ENCODE measurements around the gene HSPBP1. TPM values are rescaled to one million over a fixed set of nuclear protein-coding genes. Genes with fewer than 3 reads are reported as not detected.

Gene HSPBP1
- total RNA-seq, 4 donors from 2014 or later: 18.5 to 41.7 (median 36.7) TPM

DNA sequence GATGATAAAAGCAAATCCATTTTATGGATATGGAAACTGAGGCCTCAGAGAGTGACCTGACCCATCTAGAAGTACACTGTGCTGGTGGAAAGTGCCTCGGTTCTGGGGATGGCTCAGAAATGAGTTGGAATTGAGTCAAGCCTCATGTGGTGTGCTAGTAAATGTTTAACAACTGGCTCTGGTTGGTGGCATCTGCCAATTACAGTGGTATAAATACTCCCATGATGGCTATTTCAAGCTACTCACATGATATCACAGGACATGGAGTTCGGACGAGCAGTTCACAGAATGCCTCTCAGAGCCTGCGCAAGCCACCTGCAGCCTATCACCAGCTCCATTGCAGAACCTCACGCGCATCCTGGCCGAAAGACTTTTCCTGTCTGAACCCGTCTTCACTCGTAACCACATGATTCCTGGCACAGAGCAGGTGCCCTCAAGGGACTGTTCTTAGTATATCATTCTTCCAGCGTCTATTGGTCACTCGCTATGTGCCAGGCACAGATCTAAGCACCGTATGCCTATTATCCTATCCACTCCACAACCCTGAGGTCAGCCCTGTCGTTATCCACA lies 36.1 kb upstream of the HSPBP1 start:
- Histone ChIP-seq H3K4me3 (no peak overlapping the region), H3K4me1 (no peaks in the 10 kb centered on the region), H3K36me3 (no peaks in the 10 kb centered on the region), H3K27ac (no peak overlapping the region), H3K9me3 (no peaks in the 10 kb centered on the region), H3K27me3 (no peaks in the 10 kb centered on the region)
- no peak for DNase-seq
- no peak for ATAC-seq
- TF ChIP-seq POLR2A (IDR thresholded peaks at IDR 0.05) (no peak), CTCF (IDR thresholded peaks at IDR 0.05 in 4 of 5, conservative IDR thresholded peaks at IDR 0.05 in 1 of 5) (no peak)
- in situ Hi-C loops (cut with MboI; ENCODE audit: low sequenced_read_pairs in 4 of 4): no loop called here
- intact Hi-C loops (cut with DNase I; ENCODE audit: low total_unique reads): no loop called here

- Histone ChIP-seq H3K27me3 (no peaks in the 10 kb centered on the region), H3K27ac (no peak overlapping the region), H3K4me1 (no peaks in the 10 kb centered on the region), H3K36me3 (no peaks in the 10 kb centered on the region), H3K9me3 (no peaks in the 10 kb centered on the region), H3K4me3 (no peak overlapping the region)
- intact Hi-C loops (cut with DNase I; ENCODE audit: low total_unique reads): no loop called here
- no peak for DNase-seq
- ATAC-seq: no peak
- in situ Hi-C loops (cut with MboI; ENCODE audit: low sequenced_read_pairs in 4 of 4): no loop called here
- no peak for TF ChIP-seq CTCF (IDR thresholded peaks at IDR 0.05 in 4 of 5, conservative IDR thresholded peaks at IDR 0.05 in 1 of 5)
- no peak for TF ChIP-seq POLR2A (IDR thresholded peaks at IDR 0.05)
Measured at GRCh38 chr19:55314396-55314795, 34.5 kb upstream of the HSPBP1 start.

DNA sequence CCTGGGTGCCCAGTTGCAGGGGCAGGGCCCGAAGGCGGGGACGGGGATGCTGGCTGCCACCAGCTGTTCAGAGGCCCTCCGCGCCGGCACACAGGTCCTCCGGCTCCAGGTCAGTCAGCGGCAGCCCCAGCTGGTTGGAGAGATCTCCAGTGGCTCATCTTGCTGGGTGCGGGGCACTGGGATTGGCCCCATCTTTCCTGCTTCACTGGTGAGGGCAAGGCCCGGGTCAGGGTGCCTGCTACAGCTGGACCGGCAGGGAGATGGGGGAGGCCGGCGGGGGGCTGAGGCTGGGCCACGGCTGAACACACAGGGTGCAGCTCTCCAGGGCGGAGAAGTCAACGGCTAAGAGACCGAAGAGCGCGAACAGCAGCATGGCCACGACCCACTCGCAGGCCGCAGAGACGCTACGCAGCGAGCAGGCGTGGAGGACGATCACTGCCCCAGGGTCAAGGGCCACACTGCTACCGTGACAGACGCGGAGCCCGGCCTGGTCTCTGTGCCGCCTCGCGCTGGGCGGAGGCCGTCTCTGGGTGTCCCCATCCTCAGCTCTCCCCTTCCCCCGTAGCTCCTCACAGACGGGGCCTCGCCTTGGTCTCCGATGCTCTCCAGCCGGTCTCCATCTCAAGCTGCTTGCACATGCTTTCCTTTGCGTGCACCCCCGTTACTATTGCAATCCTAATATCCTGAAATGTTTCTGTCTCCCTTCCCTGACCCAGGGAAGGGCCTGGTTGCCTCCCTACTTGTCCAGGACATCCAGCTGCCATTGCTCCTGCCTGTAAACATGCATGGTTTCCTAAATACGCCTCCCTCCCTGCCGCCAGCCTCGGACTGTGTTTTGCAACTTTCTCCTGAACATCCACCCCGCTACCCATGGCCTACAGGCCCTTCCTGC lies 33.0 kb upstream of the HSPBP1 start:
- H3K9me3 ChIP-seq: no peaks in the 10 kb centered on the region
- in situ Hi-C loops (cut with MboI; ENCODE audit: low sequenced_read_pairs in 4 of 4) (no loop called here), intact Hi-C loops (cut with DNase I; ENCODE audit: low total_unique reads) (no loop called here)
- DNase-seq: no peak
- H3K27me3 ChIP-seq: no peaks in the 10 kb centered on the region
- H3K36me3 ChIP-seq: no peaks in the 10 kb centered on the region
- no peak for ATAC-seq
- no peaks in the 10 kb centered on the region for H3K4me1 ChIP-seq
- no peak overlapping the region for H3K4me3 ChIP-seq
- no peak for TF ChIP-seq CTCF (IDR thresholded peaks at IDR 0.05 in 4 of 5, conservative IDR thresholded peaks at IDR 0.05 in 1 of 5)
- no peak for TF ChIP-seq POLR2A (IDR thresholded peaks at IDR 0.05)
- no peak overlapping the region for H3K27ac ChIP-seq

GRCh38 chr19:55311797-55312196 lies 31.9 kb upstream of the HSPBP1 start:
- Histone ChIP-seq H3K4me1 (no peaks in the 10 kb centered on the region), H3K9me3 (no peaks in the 10 kb centered on the region), H3K27ac (no peak overlapping the region), H3K4me3 (no peak overlapping the region), H3K27me3 (no peaks in the 10 kb centered on the region), H3K36me3 (no peaks in the 10 kb centered on the region)
- intact Hi-C loops (cut with DNase I; ENCODE audit: low total_unique reads) (no loop called here), in situ Hi-C loops (cut with MboI; ENCODE audit: low sequenced_read_pairs in 4 of 4) (no loop called here)
- no peak for TF ChIP-seq POLR2A (IDR thresholded peaks at IDR 0.05)
- TF ChIP-seq CTCF (IDR thresholded peaks at IDR 0.05 in 4 of 5, conservative IDR thresholded peaks at IDR 0.05 in 1 of 5): no peak
- no peak for DNase-seq
- ATAC-seq: no peak
